Kidney epithelial cell (primary cell): ENCODE data around the gene TRDMT1. TPM values are rescaled to one million over a fixed set of nuclear protein-coding genes. Genes with fewer than 3 reads are reported as not detected.

Source experiments
- DNase-seq: peaks from one replicate; pipeline ENCODE4 v3.0.0-alpha.2; 2010; ENCODE audit warnings: low read depth
- H3K27me3 ChIP-seq: 2 replicates; pipeline ENCODE4 v1.6.0; 2011; ENCODE audit warnings: low read length; ENCODE audit not compliant: control insufficient read depth, insufficient read depth
- H3K36me3 ChIP-seq: 2 replicates; pipeline ENCODE4 v1.5.1; 2011; ENCODE audit warnings: low read length; ENCODE audit not compliant: control insufficient read depth, insufficient read depth
- H3K4me3 ChIP-seq: 2 replicates; pipeline ENCODE4 v1.5.1; 2011; ENCODE audit warnings: low read depth, mild to moderate bottlenecking, control low read depth, low read length
- total RNA-seq: library from RNA; depleted of rRNA; stranded (reverse); fragments of >200 nt; gene quantifications from 2 replicates; pipeline ENCODE4 v1.2.3, GENCODE V29; 2015
- TF ChIP-seq, protein P1 (sequence below): IDR thresholded peaks from 2 replicates; pipeline ENCODE4 v1.5.1; 2011; ENCODE audit warnings: mild to moderate bottlenecking, moderate library complexity, low read length, control low read depth, inconsistent platforms; ENCODE audit not compliant: insufficient read depth, poor library complexity, severe bottlenecking

The TRDMT1 gene
- total RNA-seq, 1 donor from 2014 or later, result 7.4 TPM

DNA sequence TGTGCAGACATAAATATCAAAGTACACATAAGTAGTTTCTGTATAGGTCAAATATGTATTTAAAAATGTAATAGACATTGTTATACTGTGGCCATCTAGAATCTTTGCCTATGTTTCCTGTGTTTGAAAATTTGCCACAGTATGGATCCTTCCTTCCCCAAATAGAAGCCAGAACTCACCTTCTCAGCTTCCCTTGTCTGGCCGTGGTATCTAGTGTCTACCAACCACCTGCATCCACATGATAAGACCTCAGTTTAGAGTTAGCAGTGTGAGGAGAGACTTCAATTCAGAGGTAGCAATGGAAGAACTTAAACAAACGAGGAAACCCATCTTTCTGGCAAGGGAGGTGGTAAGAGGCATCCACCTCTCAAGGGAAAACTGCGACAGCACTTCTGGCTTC lies 4.9 kb downstream of the TRDMT1 start:
- no peak for DNase-seq
- Histone ChIP-seq H3K4me3 (no peak overlapping the region), H3K27me3 (no peaks in the 10 kb centered on the region), H3K36me3 (no peaks in the 10 kb centered on the region)
- TF ChIP-seq, protein P1, sequence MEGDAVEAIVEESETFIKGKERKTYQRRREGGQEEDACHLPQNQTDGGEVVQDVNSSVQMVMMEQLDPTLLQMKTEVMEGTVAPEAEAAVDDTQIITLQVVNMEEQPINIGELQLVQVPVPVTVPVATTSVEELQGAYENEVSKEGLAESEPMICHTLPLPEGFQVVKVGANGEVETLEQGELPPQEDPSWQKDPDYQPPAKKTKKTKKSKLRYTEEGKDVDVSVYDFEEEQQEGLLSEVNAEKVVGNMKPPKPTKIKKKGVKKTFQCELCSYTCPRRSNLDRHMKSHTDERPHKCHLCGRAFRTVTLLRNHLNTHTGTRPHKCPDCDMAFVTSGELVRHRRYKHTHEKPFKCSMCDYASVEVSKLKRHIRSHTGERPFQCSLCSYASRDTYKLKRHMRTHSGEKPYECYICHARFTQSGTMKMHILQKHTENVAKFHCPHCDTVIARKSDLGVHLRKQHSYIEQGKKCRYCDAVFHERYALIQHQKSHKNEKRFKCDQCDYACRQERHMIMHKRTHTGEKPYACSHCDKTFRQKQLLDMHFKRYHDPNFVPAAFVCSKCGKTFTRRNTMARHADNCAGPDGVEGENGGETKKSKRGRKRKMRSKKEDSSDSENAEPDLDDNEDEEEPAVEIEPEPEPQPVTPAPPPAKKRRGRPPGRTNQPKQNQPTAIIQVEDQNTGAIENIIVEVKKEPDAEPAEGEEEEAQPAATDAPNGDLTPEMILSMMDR, result no peak

DNA sequence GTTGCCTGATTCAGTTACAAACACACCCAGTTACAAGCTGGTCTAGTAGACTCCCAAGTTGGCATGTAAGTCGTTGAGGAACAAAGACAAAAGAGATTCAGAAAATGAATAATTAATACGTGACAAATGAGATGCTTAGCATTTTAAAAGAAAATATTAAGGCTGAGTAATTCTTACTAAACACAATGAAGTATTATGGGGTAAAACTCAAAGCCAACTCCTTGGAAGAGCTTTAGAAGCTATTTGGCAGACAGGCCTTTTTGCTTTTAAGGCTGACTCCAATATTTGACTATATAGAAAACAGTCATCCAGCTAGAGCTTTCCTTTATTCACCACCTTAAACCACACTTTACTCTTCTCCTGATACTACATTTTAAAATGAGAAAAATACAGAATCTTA lies 5.4 kb downstream of the TRDMT1 start:
- H3K36me3 ChIP-seq, result no peaks in the 10 kb centered on the region
- H3K4me3 ChIP-seq, result no peak overlapping the region
- no peak for DNase-seq
- H3K27me3 ChIP-seq, result no peaks in the 10 kb centered on the region
- TF ChIP-seq, protein P1, result no peak

DNA sequence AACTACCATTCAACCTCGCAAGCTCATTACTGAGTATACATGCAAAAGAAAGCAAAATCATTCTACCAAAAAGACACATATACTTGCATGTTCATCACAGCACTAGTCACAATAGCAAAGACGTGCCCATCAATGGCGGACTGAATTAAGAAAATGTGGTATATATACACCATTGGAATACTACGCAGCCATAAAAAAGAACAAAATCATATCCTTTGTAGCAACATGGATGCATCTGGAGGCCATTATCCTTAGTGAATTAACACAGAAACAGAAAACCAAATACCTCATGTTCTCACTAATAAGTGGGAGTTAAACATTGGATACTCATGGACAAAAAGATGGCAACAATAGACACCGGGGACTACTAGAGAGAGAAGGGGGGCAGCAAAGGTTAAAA lies 6.4 kb downstream of the TRDMT1 start:
- H3K36me3 ChIP-seq, result no peaks in the 10 kb centered on the region
- no peak overlapping the region for H3K4me3 ChIP-seq
- no peak for DNase-seq
- TF ChIP-seq, protein P1, result no peak
- H3K27me3 ChIP-seq, result no peaks in the 10 kb centered on the region

DNA sequence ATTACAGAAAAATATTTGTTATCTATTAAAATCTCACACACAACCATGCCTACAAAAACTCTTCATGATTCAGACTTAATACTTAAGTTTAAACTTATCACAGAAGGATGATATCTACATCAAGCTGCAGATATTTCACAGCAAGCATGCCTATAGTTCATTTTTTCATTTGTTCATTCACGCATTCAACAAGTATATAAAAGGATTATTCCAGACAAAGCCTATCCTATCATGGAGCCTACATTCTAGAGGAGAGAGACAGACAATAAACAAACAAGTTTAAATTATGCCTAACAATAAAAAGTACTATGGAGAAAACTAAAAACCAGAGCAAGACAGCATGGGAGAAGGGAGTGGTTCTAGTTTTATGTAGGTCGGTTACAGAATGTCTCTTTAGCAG lies 10.9 kb downstream of the TRDMT1 start:
- H3K4me3 ChIP-seq, result no peak overlapping the region
- TF ChIP-seq, protein P1, result no peak
- no peaks in the 10 kb centered on the region for H3K27me3 ChIP-seq
- no peak for DNase-seq
- no peaks in the 10 kb centered on the region for H3K36me3 ChIP-seq

DNA sequence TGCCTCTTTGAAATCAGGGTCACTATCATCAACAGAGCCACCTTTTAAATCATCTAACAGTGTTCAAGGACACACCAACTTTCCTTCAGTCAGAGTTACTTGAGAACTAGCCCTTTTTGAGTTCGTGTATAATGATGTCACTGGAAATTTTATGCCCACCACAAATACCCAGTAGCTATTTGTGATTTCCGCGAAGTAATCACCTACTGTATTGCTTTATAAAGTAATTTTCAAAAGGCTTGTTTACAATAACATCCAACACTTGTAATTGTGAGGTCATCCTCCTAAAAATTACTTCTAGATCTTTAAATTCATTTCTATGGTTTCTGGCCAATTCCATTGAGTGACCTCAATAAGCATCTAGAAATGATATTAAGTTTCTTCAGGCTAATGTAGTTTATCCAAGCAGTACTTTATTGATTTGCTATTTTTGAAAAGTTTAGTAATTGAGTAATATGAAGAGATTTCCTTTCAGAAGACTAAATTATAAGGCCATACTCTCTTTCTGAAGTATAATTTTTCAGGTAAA lies 12.8 kb downstream of the TRDMT1 start:
- H3K4me3 ChIP-seq, result no peak overlapping the region
- TF ChIP-seq, protein P1, result no peak

GRCh38 chr10:17185873-17186272 lies 15.6 kb downstream of the TRDMT1 start:
- Histone ChIP-seq H3K36me3 (no peaks in the 10 kb centered on the region), H3K27me3 (no peaks in the 10 kb centered on the region), H3K4me3 (no peak overlapping the region)
- no peak for DNase-seq
- TF ChIP-seq, protein P1, result no peak

More for the DNA sequence above, 12.8 kb downstream of the TRDMT1 start:
- Histone ChIP-seq H3K36me3 (no peaks in the 10 kb centered on the region), H3K27me3 (no peaks in the 10 kb centered on the region)
- DNase-seq, result no peak
